ENCODE results near the gene ENDOV.

ENDOV gene

GRCh38 chr17:80416260-80416939 is 1.4 kb downstream of the ENDOV start:
- DNase-seq (no peak), ATAC-seq (no peak)

GRCh38 chr17:80416940-80417293 is 1.9 kb downstream of the ENDOV start:
- ATAC-seq: no peak
- DNase-seq: no peak

DNA sequence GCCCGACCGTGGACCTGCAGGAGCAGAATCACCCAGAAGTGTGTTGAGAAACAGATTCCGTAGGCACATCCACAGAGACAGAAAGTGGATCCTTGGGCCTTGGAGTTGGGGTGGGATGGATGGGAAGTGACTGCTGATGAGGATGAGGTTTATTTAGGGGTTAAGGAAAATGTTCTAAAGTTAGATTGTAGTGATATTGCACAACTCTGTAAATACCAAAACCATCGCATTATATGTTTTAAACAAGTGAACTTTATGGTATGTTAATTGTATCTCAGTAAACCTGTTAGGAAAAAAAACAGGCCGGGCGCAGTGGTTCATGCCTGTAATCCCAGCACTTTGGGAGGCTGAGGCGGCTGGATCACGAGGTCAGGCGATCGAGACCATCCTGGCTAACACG is 3.6 kb downstream of the ENDOV start:
- ATAC-seq (no peak), DNase-seq (no peak)

DNA sequence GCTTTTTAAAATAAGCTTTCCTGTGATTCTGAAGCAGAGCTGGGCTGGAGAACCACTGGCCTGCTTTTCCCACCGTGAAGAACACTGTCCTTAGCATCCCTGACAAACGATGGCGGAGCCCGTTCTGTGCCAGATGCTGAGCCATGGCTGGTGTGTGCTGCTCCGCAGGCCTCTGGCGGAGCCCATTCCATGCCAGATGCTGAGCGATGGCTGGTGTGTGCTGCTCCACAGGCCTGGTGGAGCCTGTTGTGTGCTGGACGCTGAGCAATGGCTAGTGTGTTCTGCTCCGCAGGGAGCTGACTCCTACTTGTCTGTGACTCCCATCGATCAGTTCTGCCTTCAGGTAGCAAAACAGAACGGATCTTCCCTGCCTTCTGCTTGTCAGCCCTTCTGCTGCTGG is 4.3 kb downstream of the ENDOV start:
- DNase-seq (no peak), ATAC-seq (no peak)

- DNase-seq: no peak
- ATAC-seq: no peak
Observed at GRCh38 chr17:80421381-80422090, 6.6 kb downstream of the ENDOV start.

DNA sequence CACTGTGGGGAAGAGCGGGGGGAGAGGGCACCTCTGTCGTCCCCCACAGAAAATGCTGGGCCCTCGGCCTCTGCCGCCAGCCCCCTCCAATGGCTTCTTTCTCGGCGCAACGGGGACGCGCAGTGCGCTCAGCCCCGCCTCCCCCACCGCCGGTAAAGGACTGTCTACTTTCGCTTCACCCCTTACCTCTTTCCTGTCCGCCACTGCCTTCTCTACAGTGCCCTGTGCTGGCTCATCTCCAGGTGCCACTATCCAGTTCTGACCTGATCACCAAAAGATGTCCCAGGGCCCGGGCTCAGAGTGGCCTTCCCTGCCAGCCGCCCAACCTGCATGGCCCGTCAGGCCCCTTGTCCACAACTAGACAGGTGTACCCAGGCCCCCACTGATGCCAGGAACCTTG is 7.3 kb downstream of the ENDOV start:
- ATAC-seq: no peak
- DNase-seq: no peak

DNA sequence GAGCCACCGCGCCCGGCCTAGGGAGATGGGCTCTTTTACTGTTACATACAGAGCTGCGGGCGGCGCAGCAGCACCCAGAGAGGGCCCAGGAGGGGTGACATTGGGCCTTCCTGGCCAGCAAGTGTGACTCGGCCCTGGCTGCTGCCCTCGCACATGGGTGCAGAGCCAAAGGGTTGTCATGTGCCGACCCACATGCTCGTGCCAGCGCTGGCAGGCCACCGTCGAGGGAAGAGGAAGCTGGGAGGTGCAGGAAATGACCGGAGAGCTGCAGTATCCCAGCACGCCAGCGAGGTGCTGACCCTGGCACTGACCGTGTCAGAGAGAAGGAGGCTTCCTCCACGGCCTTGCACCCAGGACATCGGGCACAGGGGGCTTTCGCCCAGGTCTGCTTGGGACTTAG is 8.0 kb downstream of the ENDOV start:
- DNase-seq (no peak), ATAC-seq (no peak)

DNA sequence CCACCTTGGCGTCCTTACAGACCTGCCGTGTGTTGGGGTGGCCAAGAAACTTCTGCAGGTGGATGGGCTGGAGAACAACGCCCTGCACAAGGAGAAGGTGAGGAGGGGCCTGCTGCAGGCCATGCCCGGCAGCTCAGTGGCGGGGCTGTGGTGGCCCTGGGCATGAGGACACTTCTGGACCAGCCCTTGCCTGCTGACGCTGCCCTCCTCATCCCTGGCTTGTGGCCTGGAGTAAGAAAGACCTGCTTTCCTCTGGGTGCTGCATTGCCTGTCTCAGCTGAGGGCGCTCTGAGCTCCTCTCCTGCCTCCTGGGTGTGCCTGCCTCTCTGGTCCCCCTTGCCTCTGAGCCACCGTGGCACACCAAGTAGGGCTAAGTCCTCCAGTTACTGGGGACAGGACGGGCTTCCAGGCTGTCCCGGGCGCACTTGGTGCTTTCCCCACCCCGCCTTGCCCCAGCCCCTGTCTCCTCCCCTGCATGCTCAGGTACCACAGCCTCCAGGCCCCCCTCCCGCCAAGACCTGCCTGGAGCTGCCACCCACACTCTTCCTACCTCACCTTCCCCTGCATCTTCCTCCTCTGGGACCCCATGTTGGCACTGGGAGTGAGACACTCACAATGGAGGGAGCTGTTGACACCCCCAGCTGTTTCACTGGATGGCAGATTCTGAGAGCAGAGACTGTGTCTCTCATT is 8.7 kb downstream of the ENDOV start:
- ATAC-seq (no peak), DNase-seq (no peak)

DNA sequence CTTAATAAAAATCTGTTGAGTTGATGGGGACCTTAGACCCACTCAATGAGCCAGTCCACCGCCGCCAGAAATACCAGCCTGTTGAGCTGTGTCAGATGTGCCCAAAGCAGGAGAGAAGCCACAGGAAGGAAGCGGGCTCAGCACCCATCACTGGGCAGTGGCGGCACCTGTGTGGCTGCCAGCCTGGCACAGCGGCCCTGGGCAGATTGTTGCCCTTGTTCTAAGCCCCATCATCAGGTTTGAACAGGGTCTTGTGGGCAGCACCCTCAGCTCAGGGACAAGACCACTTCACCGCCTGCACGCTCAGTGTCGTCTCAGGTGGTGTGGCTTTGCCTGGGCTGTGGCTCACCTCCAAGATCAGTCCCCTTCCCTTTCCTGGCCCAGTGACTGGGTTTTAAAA is 9.3 kb downstream of the ENDOV start:
- ATAC-seq (no peak), DNase-seq (no peak)

GRCh38 chr17:80424878-80425765 is 10.2 kb downstream of the ENDOV start:
- DNase-seq (no peak), ATAC-seq (no peak)

DNA sequence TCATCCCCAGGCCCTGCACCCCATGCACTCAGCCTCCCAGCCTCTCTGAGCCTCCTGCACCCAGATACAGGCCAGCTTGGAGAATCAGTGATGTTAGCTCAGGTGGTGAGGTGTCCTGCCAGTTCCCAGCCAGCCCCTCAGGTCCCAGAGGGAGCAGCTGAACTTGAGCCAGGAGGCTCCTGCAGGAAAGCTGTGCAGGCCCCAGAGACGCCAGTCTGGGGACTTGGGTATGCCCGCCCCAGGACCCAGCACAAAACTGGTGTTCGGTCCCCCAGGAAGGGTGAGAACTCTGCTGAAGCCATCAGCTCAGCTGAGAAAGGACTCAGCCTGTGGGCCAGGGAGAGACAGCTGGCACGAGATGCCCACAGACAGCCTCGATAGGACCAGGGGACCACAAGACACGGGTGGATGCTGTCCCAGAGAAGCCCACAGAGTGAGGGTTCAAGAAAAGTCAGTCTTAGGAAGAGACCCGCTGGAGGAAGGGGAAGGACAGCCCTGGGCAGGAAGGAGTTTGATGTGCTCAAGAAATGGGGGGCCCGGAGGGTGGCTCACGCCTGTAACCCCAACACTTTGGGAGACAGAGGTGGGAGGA is 11.0 kb downstream of the ENDOV start:
- no peak for ATAC-seq
- DNase-seq: no peak

GRCh38 chr17:80426671-80427326 is 11.8 kb downstream of the ENDOV start:
- peak; percentile 90 for DNase-seq
- peak; percentile 93 for ATAC-seq

DNA sequence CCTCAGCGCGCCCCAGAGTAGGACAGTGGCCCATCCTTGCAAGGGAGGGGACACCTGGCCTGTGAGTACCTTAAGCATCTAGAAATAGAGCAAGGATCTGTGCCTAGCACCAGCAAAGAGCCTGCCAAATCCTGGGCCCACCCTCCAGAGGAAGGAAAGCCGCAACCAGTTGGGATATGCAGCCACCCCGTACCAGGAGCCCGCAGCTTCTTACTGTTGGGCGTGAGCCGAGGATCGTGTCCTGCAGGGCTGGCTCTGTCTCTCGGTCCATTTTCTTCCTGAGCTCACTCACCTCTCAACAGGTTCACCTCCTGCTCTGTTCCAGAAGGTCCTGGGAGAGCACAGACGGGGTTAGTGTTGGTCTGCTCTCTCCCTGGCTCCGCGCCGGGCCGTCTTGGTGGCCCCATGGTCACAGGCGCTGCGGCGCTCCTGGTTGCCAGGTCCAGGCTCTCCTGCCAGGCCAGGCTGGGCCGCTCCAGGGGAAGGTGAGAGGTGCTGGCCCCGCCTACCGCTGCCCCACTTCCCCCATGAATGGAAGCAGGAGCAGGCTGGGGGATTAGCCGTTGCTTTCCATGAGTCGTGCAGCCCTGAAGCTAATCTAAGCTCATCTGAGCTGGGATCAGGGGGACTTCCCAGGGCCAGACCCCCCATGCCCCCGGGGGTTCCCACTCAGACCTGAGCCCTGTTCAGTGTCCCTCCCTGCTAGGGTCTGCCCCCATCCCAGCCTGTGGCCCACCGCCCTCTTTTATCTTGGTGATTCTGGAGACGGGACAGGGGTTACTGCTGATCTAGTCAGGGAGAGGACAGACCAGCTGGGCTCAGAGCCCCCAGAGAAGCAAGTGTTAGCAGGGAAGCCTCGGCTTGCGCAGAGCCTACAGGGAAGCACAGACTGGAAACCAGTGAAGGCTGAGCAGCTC is 12.7 kb downstream of the ENDOV start:
- ATAC-seq: no peak

GRCh38 chr17:80428363-80428762 is 13.4 kb downstream of the ENDOV start:
- DNase-seq: no peak
- ATAC-seq: no peak

More for the DNA sequence above, 12.7 kb downstream of the ENDOV start:
- no peak for DNase-seq

GRCh38 chr17:80428796-80429195 is 13.8 kb downstream of the ENDOV start:
- ATAC-seq: no peak

DNA sequence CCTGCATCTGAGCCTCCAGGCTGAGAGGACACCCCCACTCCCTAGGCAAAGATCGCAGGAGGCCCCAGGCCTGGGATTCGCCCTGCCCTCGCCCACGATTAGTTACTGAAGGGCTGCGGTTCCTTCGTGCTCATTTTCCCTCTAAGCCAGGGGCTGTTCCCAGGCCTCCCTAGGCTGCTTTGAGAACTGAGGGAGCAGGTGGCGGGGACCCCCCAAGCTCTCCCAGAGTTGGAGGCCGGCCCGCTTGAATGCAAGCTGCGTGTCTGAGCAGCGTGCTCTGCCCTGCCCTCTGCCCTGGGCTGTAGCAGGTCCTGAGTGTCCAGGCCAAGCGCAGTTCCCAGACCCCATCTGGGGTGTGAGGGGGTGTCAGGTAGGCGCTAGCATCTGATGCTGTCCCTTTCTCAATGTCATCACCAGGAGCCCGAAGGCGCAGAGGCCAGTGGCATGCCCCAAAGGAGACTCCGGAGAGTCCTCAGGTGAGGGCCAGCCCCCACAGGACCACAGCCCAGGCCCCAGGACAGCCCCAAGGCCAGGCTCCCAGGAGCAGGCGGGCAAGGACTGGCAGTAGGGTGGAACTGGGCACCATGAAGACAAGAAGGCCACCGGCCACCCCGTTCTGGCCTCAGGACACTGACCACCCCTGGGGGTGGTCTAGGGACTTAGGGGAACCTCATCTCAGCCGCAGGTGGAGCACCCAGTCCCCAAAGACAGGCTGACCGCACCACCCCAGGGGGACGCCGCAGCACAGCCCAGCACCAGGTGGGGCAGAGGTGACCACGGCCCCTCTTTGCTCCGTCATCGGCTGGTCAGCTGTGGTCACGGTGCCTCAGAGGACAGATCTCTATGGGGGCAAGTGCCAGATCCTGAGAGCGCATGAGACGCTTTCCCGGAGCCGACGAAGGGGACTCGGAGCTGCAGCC is 14.6 kb downstream of the ENDOV start:
- ATAC-seq (no peak), DNase-seq (no peak)

More at GRCh38 chr17:80428796-80429195, 13.8 kb downstream of the ENDOV start:
- no peak for DNase-seq

GRCh38 chr17:80430446-80431245 is 15.7 kb downstream of the ENDOV start:
- DNase-seq: no peak
- no peak for ATAC-seq
